Liver (tissue), 9 donors: ENCODE measurements around the gene KCNRG. TPM values are rescaled to one million over a fixed set of nuclear protein-coding genes. Genes with fewer than 3 reads are reported as not detected.

Experiments used
- DNase-seq: peaks from one replicate; pipeline ENCODE4 v3.0.0-alpha.2; 2017; ENCODE audit warnings: low spot score
- H3K27ac ChIP-seq, 2 donors: one replicate each; pipeline ENCODE4 v1.7.0; 2013; ENCODE audit warnings: inconsistent platforms in 2 of 2, low read length in 2 of 2, control low read depth in 1 of 2, low read depth in 1 of 2, mild to moderate bottlenecking in 1 of 2
- H3K27me3 ChIP-seq, 4 donors: one replicate each; pipeline versions ENCODE4 v1.6.1 to v1.7.0; 2013; ENCODE audit warnings: low read length in 3 of 4, inconsistent platforms in 1 of 4, mild to moderate bottlenecking in 1 of 4, moderate library complexity in 1 of 4; ENCODE audit not compliant: control insufficient read depth in 4 of 4, insufficient read depth in 4 of 4
- H3K36me3 ChIP-seq, 4 donors: one replicate each; pipeline versions ENCODE4 v1.6.1 to v1.7.0; 2013; ENCODE audit warnings: low read length in 3 of 4, mild to moderate bottlenecking in 3 of 4, low read depth in 1 of 4, moderate library complexity in 1 of 4; ENCODE audit not compliant: control insufficient read depth in 4 of 4, insufficient read depth in 3 of 4
- H3K4me1 ChIP-seq, 4 donors: one replicate each; pipeline versions ENCODE4 v1.6.1 to v1.7.0; 2013; ENCODE audit warnings: low read length in 3 of 4, mild to moderate bottlenecking in 3 of 4, moderate library complexity in 1 of 4; ENCODE audit not compliant: control insufficient read depth in 4 of 4, insufficient read depth in 4 of 4
- H3K4me3 ChIP-seq, 3 donors: one replicate each; pipeline versions ENCODE4 v1.6.1 to v1.7.0; 2013; ENCODE audit warnings: low read length in 3 of 3, control low read depth in 1 of 3, low read depth in 1 of 3, mild to moderate bottlenecking in 1 of 3
- H3K9ac ChIP-seq, 2 donors: one replicate each; pipeline ENCODE4 v1.7.0; 2013; ENCODE audit warnings: low read length in 2 of 2, mild to moderate bottlenecking in 2 of 2, moderate library complexity in 2 of 2, control low read depth in 1 of 2, low read depth in 1 of 2
- H3K9me3 ChIP-seq, 4 donors: one replicate each; pipeline versions ENCODE4 v1.6.1 to v1.7.0; 2013; ENCODE audit warnings: low read length in 3 of 4; ENCODE audit not compliant: control insufficient read depth in 4 of 4
- EGR1 ChIP-seq, 2 donors: IDR thresholded peaks; 2 replicates each; pipeline ENCODE4 v1.6.1; 2016 to 2018; ENCODE audit warnings: antibody characterized with exemption in 2 of 2, low read depth in 2 of 2
- FOXA1 ChIP-seq: IDR thresholded peaks from 2 replicates; pipeline ENCODE4 v1.6.1; 2016; ENCODE audit warnings: antibody characterized with exemption
- FOXA2 ChIP-seq: IDR thresholded peaks from 2 replicates; pipeline ENCODE4 v1.6.1; 2016; ENCODE audit warnings: antibody characterized with exemption
- GABPA ChIP-seq, 2 donors: IDR thresholded peaks in 1 of 2; conservative IDR thresholded peaks in 1 of 2; 2 replicates each; pipeline ENCODE4 v1.6.1; 2016; ENCODE audit warnings: antibody characterized with exemption in 2 of 2, mild to moderate bottlenecking in 1 of 2, moderate library complexity in 1 of 2
- HNF4A ChIP-seq, 2 donors: conservative IDR thresholded peaks; 2 replicates each; pipeline ENCODE4 v1.6.1; 2016; ENCODE audit warnings: antibody characterized with exemption in 2 of 2, mild to moderate bottlenecking in 2 of 2
- HNF4G ChIP-seq: IDR thresholded peaks from 2 replicates; pipeline ENCODE4 v1.6.1; 2016; ENCODE audit warnings: antibody characterized with exemption
- JUND ChIP-seq, 2 donors: IDR thresholded peaks; 2 replicates each; pipeline ENCODE4 v1.6.1; 2016; ENCODE audit warnings: antibody characterized with exemption in 2 of 2
- NR2F2 ChIP-seq: IDR thresholded peaks from 2 replicates; pipeline ENCODE4 v1.6.1; 2016; ENCODE audit warnings: antibody characterized with exemption
- RAD21 ChIP-seq, 2 donors: IDR thresholded peaks; 2 replicates each; pipeline ENCODE4 v1.6.1; 2016; ENCODE audit warnings: antibody characterized with exemption in 2 of 2, mild to moderate bottlenecking in 2 of 2
- RXRA ChIP-seq, 2 donors: IDR thresholded peaks; 2 replicates each; pipeline ENCODE4 v1.6.1; 2017 to 2018; ENCODE audit warnings: antibody characterized with exemption in 2 of 2, mild to moderate bottlenecking in 1 of 2
- SP1 ChIP-seq: IDR thresholded peaks from 2 replicates; pipeline ENCODE4 v1.6.1; 2018; ENCODE audit warnings: antibody characterized with exemption, mild to moderate bottlenecking
- TAF1 ChIP-seq: conservative IDR thresholded peaks from 2 replicates; pipeline ENCODE4 v1.6.1; 2016; ENCODE audit warnings: antibody characterized with exemption, mild to moderate bottlenecking
- YY1 ChIP-seq: IDR thresholded peaks from 2 replicates; pipeline ENCODE4 v1.6.1; 2016; ENCODE audit warnings: antibody characterized with exemption, mild to moderate bottlenecking
- WGBS: extraction: QIAGEN DNeasy Blood & Tissue Kit; methylation state at CpG from one replicate; pipeline ENCODE4 v1.1.7; 2013; 5-methylcytosine and 5-hydroxymethylcytosine counted together
- polyA plus RNA-seq, 2 donors: library from polyadenylated mRNA; stranded (reverse) in 1 of 2; unstranded in 1 of 2; fragments of 200-250 nt in 1 of 2; fragments of >200 nt in 1 of 2; fragmentation: Nextera tagmentation in 1 of 2; extraction: Ambion mirVana in 1 of 2; gene quantifications; one replicate each; pipeline versions ENCODE4 v1.2.1 to v1.2.3, GENCODE V29; 2013 to 2015
- total RNA-seq, 2 donors: library from RNA; depleted of rRNA; stranded (reverse); fragments of >200 nt; gene quantifications; one replicate each; pipeline ENCODE4 v1.2.3, GENCODE V29; 2014
- TF ChIP-seq, protein P1 (sequence below): IDR thresholded peaks from 2 replicates; pipeline ENCODE4 v1.6.1; 2016; ENCODE audit warnings: antibody characterized with exemption
- TF ChIP-seq, protein P2 (sequence below): IDR thresholded peaks from 2 replicates; pipeline ENCODE4 v1.6.1; 2016; ENCODE audit warnings: antibody characterized with exemption
- TF ChIP-seq, protein P3 (sequence below): IDR thresholded peaks from 2 replicates; pipeline ENCODE4 v1.6.1; 2016; ENCODE audit warnings: antibody characterized with exemption
- TF ChIP-seq, protein P4 (sequence below): fragments of 150-350 bp; IDR thresholded peaks from 2 replicates; pipeline ENCODE4 v1.5.1; 2017; ENCODE audit warnings: improper control_type of control experiment, low read depth, low read length; ENCODE audit not compliant: missing input control
- TF ChIP-seq, protein P5 (sequence below): IDR thresholded peaks from 2 replicates; pipeline ENCODE4 v1.6.1; 2016; ENCODE audit warnings: antibody characterized with exemption, mild to moderate bottlenecking
- donor health status: healthy.
- donor health status: healthy.
- donor health status: healthy.
- donor health status: healthy.
- donor health status: healthy.

The KCNRG gene
- total and polyA plus RNA-seq, 4 donors, result 0.18 to 2.1 (median 1.2) TPM

DNA sequence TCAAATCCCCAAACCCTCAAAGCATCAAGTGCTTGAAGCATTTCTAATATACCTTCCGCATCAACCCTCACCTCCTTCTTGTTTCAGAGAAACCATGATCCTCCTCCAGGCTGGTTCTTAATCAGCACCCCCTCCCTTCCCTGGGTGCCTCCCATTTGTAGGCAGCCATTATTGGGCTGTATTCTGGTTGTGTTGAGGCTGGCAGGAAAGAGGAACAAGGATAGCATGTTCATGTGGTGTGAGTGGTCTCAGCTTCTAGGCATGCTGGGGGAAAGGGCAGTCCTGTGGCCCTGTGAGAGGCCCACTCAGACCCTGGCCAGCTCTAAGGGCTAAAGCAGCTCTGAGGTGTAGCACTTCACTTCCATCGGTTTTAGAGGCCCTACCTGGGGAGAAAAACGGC lies 37.3 kb upstream of the KCNRG start:
- no peak for DNase-seq
- no peak overlapping the region for H3K4me3 ChIP-seq
- no peaks in the 10 kb centered on the region for H3K9me3 ChIP-seq
- no peaks in the 10 kb centered on the region for H3K36me3 ChIP-seq
- H3K27ac ChIP-seq, result no peak overlapping the region
- peaks cover 0 to 5% (median 4%) of the 10 kb centered on the region in 4 donors for H3K4me1 ChIP-seq
- 93% methylated on average over 3 of the region's 3 CpGs for WGBS
- no peaks in the 10 kb centered on the region for H3K27me3 ChIP-seq
- no peak overlapping the region for H3K9ac ChIP-seq
- TF ChIP-seq GABPA (IDR thresholded peaks at IDR 0.05 in 1 of 2, conservative IDR thresholded peaks at IDR 0.05 in 1 of 2) (no peak), JUND (IDR thresholded peaks at IDR 0.05) (no peak), FOXA1 (no peak), EGR1 (IDR thresholded peaks at IDR 0.05; ENCODE audit: low read depth in 2 of 2) (no peak), YY1 (no peak), HNF4A (conservative IDR thresholded peaks at IDR 0.05) (no peak), RAD21 (IDR thresholded peaks at IDR 0.05) (no peak), NR2F2 (no peak), FOXA2 (no peak), SP1 (no peak), HNF4G (no peak), RXRA (IDR thresholded peaks at IDR 0.05) (no peak), TAF1 (no peak)
- TF ChIP-seq, protein P1, sequence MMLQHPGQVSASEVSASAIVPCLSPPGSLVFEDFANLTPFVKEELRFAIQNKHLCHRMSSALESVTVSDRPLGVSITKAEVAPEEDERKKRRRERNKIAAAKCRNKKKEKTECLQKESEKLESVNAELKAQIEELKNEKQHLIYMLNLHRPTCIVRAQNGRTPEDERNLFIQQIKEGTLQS, result no peak
- TF ChIP-seq, protein P2, sequence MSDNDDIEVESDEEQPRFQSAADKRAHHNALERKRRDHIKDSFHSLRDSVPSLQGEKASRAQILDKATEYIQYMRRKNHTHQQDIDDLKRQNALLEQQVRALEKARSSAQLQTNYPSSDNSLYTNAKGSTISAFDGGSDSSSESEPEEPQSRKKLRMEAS, result no peak
- TF ChIP-seq, protein P3, sequence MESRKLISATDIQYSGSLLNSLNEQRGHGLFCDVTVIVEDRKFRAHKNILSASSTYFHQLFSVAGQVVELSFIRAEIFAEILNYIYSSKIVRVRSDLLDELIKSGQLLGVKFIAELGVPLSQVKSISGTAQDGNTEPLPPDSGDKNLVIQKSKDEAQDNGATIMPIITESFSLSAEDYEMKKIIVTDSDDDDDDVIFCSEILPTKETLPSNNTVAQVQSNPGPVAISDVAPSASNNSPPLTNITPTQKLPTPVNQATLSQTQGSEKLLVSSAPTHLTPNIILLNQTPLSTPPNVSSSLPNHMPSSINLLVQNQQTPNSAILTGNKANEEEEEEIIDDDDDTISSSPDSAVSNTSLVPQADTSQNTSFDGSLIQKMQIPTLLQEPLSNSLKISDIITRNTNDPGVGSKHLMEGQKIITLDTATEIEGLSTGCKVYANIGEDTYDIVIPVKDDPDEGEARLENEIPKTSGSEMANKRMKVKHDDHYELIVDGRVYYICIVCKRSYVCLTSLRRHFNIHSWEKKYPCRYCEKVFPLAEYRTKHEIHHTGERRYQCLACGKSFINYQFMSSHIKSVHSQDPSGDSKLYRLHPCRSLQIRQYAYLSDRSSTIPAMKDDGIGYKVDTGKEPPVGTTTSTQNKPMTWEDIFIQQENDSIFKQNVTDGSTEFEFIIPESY, result no peak
- TF ChIP-seq, protein P4, sequence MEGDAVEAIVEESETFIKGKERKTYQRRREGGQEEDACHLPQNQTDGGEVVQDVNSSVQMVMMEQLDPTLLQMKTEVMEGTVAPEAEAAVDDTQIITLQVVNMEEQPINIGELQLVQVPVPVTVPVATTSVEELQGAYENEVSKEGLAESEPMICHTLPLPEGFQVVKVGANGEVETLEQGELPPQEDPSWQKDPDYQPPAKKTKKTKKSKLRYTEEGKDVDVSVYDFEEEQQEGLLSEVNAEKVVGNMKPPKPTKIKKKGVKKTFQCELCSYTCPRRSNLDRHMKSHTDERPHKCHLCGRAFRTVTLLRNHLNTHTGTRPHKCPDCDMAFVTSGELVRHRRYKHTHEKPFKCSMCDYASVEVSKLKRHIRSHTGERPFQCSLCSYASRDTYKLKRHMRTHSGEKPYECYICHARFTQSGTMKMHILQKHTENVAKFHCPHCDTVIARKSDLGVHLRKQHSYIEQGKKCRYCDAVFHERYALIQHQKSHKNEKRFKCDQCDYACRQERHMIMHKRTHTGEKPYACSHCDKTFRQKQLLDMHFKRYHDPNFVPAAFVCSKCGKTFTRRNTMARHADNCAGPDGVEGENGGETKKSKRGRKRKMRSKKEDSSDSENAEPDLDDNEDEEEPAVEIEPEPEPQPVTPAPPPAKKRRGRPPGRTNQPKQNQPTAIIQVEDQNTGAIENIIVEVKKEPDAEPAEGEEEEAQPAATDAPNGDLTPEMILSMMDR, result no peak
- TF ChIP-seq, protein P5, sequence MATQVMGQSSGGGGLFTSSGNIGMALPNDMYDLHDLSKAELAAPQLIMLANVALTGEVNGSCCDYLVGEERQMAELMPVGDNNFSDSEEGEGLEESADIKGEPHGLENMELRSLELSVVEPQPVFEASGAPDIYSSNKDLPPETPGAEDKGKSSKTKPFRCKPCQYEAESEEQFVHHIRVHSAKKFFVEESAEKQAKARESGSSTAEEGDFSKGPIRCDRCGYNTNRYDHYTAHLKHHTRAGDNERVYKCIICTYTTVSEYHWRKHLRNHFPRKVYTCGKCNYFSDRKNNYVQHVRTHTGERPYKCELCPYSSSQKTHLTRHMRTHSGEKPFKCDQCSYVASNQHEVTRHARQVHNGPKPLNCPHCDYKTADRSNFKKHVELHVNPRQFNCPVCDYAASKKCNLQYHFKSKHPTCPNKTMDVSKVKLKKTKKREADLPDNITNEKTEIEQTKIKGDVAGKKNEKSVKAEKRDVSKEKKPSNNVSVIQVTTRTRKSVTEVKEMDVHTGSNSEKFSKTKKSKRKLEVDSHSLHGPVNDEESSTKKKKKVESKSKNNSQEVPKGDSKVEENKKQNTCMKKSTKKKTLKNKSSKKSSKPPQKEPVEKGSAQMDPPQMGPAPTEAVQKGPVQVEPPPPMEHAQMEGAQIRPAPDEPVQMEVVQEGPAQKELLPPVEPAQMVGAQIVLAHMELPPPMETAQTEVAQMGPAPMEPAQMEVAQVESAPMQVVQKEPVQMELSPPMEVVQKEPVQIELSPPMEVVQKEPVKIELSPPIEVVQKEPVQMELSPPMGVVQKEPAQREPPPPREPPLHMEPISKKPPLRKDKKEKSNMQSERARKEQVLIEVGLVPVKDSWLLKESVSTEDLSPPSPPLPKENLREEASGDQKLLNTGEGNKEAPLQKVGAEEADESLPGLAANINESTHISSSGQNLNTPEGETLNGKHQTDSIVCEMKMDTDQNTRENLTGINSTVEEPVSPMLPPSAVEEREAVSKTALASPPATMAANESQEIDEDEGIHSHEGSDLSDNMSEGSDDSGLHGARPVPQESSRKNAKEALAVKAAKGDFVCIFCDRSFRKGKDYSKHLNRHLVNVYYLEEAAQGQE, result no peak
